Measurements from ENCODE around the gene KCNH6. TPM values are rescaled to one million over a fixed set of nuclear protein-coding genes. Genes with fewer than 3 reads are reported as not detected.
A peak's percentile ranks its signal among the peaks of the same experiment; 100 is the strongest.

Gene KCNH6
- polyA plus RNA-seq, 3 donors: 1.7 to 2.7 (median 2.3) TPM

DNA sequence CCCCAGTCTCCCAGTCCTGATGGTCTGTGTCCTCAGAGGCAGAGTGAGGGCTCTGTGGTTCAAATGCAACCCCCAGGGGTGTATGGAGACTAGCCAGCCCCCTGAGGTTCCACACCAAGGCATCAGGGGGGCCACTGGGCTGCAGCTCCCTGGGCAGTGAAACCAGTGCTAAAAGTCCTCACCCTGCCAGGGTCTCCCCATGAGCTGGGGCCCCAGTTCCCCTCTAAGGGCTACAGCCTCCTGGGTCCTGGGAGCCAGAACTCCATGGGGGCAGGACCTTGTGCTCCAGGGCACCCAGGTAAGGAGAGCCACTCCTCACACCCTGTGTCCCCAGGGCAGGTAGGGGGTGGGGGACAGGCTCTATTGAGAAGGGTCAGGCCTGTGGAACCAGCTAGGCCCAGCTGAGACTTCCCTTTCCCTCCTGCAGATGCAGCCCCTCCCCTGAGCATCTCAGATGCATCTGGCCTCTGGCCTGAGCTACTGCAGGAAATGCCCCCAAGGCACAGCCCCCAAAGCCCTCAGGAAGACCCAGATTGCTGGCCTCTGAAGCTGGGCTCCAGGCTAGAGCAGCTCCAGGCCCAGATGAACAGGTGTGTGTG, 20.8 kb downstream of the KCNH6 start:
- no peak for DNase-seq (ENCODE audit: extremely low read depth in 1 of 11, low read depth in 9 of 11, low spot score in 4 of 11)

DNA sequence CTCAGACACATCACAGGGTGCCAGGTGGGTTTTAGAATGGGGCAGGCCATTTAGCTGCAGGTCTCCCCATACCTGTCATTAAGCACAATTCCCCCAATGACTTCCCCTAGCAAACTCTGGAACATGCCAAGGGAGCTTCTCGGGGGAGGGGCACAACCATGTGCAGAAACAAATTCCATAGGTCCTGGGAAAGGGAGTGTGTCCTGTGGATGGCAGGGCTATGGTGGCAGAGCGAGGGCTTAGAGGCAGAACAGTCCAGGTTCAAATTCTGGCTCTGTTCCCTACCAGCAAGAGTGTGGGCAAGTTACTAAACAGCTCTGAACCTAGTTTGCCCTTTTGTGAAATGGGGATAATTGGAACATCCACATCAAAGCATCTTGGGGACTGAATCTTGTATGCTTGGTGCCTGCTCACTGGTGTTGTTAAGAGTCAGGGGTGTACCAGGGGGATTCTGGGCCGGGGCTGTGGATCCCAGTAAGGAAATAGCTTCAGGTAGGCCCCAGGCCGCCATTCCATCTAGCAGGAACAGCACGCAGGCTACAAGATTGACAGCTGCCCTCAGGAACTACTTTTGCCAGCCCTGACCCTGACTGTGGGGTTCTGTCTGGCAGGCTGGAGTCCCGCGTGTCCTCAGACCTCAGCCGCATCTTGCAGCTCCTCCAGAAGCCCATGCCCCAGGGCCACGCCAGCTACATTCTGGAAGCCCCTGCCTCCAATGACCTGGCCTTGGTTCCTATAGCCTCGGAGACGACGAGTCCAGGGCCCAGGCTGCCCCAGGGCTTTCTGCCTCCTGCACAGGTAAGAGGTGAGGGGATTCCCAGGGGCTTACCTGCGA, 21.5 kb downstream of the KCNH6 start:
- no peak for DNase-seq (ENCODE audit: extremely low read depth in 1 of 11, low read depth in 9 of 11, low spot score in 4 of 11)

DNA sequence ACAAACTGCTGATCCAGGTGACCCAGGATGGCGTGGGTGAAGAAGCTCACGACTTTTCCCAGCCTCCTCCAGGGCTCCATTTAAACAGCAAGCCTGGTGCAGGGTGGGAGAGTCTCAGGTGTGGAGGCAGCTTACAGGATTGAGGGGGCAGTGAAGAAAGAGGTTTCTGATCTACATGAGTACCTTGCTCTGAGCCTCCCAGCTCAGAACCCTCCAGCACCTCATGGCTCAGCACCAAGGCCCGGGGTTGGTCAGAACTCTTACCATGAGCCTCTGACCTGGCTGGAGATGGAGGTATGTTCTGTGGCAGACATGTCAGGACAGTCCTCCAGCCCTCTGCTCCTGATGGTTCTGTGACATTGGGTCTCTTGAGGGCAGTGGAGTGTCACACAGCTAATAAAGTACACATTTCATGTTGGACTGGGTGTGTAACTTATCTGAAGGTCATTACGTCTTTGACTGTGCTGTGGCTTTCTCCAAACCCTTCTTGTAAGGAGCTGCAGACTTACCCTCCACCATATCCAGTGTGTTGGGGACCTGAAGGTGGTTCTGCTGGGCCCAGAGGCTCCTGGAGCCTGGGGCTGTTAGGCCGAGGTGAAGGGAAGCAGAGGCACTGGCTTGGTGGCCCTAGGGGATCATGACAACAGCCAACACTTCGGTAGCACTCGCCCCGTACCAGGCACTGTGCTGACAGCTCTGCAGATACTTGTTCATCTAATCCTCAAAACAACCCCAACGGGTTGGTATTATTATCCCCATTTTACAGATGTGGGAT, 23.3 kb downstream of the KCNH6 start:
- no peak for DNase-seq (ENCODE audit: extremely low read depth in 1 of 11, low read depth in 9 of 11, low spot score in 4 of 11)

DNA sequence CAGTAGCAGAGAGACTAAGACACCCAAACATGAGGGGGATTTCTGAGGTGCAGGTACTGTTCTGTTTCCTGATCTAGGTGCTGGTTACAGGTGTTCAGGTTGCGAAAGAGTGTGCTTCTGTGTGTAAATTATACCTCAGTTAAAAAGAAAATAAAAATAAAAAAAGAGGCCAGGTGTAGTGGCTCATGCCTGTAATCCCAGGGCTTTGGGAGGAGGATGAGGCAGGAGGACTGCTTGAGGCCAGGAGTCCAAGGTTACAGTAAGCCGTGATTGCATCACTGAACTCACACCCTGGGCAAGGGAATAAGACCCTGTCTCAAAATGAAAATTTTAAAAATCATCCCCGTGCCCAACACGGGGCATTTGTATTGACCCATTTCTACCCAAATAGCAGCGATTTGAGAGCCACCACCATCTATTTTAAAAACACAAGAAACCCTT, 23.9 kb downstream of the KCNH6 start:
- no peak for DNase-seq (ENCODE audit: extremely low read depth in 1 of 11, low read depth in 9 of 11, low spot score in 4 of 11)

DNA sequence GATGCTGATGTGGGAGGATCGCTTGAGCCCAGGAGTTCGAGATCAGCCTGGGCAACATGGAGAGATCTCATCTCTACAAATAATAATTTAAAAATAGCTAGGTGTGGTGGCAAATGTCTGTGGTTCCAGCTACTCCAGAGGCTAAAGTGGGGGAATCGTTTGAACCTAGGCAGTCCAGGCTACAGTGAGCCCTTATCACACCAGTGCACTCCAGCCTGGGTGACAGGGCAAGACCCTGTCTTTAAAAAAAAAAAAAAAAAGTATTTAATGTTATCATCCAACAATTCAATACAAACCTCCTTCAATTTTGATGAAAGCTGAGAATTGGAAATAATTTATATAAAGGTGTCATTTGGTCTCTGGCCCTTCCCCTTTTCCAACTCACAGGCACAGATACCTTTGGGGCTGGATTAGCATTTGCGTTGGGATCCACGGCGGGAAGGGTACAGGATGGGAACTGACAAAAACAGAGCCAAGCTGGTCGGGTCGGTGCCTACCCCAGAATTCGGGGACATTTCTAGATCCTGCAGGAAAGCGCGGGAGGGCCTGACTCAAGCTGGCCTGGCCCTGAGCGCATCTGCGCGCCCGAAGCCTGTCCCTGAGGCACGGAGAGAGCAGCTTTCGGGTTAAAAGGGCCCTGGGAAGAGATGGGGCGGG, 26.3 kb downstream of the KCNH6 start:
- peak in 1 of 11 donors; percentile 13 for DNase-seq (ENCODE audit: extremely low read depth in 1 of 11, low read depth in 9 of 11, low spot score in 4 of 11)

DNA sequence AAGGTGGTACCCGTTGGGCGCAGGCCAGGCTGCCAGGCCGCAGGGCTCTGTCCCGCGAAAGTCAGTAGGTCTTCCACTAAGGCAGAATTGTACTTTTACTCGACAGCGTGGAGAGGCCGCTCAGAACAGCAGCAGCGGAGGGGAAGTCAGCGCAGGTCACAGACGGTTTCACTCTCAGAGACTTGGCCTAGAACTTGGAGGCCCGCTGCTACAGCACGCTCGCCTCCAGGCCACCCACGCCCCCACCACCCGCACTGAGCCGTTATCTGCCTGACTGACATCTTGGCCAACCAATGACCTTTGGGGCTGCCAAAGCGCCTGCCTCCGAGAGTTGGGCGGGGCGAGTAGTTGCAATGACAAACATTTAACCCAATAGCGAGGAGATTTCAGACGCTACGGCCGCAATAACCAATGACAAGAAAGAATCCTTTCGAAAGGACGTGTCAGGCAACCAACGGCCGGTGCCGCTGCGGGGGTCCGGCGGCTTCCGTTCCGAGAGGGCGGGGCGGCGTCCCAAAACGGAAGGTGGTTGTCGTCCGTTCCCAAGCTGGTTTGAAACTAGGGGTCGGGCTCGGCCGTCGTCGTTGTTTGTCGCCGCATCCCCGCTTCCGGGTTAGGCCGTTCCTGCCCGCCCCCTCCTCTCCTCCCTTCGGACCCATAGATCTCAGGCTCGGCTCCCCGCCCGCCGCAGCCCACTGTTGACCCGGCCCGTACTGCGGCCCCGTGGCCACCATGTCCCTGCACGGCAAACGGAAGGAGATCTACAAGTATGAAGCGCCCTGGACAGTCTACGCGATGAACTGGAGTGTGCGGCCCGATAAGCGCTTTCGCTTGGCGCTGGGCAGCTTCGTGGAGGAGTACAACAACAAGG, 27.0 kb downstream of the KCNH6 start, which contains the start of gene DCAF7:
DCAF7 (plus strand) TSS at position 532 of the 871 bp plus-strand sequence; CDS start at position 733, 201 bp downstream.
- DNase-seq (ENCODE audit: extremely low read depth in 1 of 11, low read depth in 9 of 11, low spot score in 4 of 11): peak; percentile 99 to 100 (median 100)

DNA sequence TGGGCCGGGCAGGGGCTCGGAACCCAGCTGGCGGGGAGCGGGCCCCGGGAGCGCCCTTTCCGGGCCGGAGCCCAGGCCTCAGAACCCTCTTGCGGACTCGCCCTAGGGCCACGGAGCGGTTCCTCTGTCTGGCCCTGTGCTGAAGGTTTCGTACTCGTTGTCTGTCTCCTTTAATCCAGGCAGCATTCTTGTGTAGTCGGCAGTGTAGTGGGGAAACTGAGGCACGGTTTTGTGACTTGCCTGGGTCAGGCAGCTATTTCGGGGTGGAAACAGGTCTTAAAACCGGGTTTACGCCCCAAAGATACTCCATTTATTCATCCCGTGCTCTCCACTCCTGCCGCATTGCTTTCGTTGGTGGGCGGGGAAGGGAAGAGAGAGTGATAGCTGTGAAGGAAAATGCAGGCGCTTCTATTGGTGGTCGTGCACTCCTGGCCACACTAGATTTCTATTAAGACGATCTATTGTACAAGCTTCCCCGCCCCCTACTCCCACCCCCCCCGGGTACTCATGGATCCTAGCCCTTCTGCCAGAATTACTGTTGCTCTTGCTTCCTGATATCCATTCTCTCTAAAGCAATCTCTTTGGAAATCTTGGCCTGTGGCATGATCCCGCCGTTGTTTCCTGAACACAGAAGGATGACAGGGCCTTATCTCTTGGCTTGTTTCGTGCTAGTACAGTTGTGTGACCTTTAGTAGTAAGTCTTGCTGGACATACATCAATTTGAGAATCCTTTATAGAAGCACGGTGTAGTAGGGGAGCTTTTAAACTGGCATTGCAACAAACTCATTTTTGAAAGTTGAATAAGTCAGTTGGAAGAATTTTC, 27.9 kb downstream of the KCNH6 start:
- peak in 8 of 11 donors; percentile 19 to 46 (median 35) for DNase-seq (ENCODE audit: extremely low read depth in 1 of 11, low read depth in 9 of 11, low spot score in 4 of 11)

DNA sequence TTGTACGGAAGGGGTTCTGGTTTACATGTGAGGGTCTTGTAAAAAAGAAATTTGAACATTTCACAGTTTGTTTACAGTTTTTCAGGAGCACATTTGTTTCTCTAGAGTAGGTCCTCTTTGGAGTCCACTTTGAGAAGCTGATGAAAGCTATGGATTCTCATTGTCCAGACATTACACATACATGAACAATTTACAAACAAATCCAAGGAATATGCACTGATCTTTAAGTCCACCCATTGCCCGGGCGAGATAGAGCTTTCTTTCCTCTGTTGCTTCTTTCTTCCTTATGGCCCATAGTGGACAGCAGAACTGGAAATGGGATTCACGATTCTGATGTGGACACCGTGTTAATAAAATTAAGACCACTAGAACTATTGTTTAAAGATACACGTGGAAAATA, 29.1 kb downstream of the KCNH6 start:
- no peak for DNase-seq (ENCODE audit: extremely low read depth in 1 of 11, low read depth in 9 of 11, low spot score in 4 of 11)

DNA sequence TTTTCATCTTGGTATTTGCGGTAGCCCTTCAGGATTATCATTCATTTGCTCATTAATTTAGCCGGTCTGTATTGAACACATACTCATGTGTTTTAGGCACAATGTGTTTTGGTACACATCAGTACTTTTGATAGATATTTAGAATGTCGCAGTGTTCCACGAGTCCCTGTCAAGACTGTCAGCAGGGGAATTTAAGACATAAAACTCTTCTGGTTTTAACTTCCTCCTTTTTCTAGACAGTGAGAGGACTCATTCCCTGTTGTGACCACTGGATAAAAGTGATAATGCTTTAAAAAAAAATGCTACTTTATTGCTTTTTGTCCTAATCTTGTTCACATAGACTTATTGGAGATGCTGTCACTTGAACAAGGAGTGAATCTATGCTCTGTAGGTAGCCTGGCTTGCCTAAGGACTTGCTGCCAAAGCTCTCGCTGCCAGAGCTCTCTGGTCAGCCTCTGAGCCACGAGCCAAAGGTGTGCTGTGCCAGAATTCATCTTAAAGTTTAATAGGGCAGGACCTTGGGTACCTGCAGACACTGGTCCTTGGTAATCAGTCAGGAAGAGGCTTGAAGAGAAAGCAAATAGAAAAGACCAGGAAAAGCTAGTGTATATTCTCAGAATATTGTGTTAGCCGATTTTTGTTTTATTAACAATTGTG, 32.5 kb downstream of the KCNH6 start:
- no peak for DNase-seq (ENCODE audit: extremely low read depth in 1 of 11, low read depth in 9 of 11, low spot score in 4 of 11)

DNA sequence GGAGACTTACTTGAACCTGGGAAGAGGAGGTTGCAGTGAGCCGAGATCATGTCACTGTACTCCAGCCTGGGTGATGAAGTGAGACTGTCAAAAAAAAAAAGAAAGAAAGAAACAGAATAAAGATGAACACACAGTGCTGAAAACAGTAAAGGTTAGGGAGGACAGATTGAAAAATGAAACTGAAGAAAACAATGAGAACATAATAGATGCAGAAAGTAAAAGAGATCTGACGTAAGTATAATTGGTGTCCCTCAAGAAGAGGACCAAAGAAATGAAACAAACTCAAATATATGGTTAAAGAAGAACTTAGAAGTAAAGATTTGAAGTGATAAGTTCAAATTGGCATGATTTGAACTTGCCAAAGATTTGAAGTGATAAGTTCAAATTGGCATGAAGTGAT, 34.3 kb downstream of the KCNH6 start:
- DNase-seq (ENCODE audit: extremely low read depth in 1 of 11, low read depth in 9 of 11, low spot score in 4 of 11): no peak

DNA sequence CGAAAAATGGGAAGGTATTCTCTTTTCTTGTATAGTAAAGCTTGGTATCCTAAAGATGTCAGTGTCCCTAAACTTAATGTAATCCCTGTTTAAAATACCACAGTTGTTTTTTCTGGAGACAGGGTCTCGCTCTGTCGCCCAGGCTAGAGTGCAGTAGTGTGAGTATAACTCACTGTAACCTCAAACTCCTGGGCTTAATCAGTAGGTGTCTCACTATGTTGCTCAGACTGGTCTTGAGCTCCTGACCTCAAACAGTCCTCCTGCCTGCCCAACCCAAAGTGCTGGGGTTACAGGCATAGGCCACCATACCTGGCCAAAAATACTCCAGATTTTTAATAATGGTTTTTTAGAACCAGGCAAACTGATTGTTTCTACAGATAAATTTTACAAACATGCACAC, 35.3 kb downstream of the KCNH6 start:
- no peak for DNase-seq (ENCODE audit: extremely low read depth in 1 of 11, low read depth in 9 of 11, low spot score in 4 of 11)

DNA sequence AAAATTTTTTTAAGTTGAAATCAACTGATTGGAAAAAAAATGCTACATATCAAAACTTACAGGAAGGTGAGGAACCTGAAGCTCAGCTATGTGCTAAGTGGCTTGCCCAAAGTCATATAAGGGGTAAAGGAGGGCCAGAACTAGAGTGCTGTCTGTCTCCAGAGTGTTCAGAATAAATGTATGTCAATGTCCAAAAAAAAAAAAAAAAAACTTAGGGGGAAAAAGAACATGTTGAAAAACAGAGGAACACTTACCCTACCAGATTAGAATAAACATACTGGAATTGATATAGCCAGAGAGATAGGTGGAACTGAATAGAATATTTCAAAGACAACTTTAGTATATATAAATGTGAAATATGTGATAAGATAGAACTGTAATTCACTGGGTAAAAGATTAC, 38.7 kb downstream of the KCNH6 start:
- DNase-seq (ENCODE audit: extremely low read depth in 1 of 11, low read depth in 9 of 11, low spot score in 4 of 11): no peak

DNA sequence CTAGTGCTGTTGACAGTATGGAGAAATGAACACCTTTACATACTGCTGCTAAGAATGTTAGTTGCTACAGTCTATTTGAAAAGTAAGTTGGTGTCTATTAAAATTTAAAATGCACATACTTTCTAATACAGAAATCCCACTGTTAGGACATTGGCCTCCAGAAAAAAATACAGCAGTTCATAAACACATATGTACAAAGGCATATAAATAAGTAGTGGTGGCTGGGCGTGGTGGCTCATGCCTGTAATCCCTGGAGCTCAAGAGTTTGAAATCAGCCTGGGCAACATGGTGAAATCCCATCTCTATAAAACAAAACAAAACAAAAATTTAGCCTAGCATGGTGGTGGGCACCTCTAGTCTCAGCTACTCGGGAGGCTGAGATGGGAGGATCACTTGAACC, 40.2 kb downstream of the KCNH6 start:
- DNase-seq (ENCODE audit: extremely low read depth in 1 of 11, low read depth in 9 of 11, low spot score in 4 of 11): no peak

DNA sequence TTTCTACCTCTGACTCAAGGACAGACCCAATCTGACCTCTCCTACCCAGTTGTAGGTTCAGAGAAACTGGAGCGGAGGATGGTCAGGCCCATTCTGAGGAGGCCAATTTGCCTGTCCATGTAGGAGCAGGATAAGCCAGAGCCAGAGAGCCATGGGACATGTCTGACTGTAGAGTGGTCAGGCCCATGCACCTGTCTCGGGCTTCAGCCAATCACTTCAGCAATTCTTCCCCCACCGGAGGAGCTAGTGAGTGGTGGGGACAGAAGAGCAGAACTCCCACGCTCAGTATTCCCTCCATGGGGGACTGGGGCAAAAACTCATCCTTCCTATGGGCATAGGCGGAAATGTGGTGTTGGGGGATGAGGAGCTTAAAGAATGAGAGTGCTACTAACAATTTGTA, 41.4 kb downstream of the KCNH6 start:
- no peak for DNase-seq (ENCODE audit: extremely low read depth in 1 of 11, low read depth in 9 of 11, low spot score in 4 of 11)

DNA sequence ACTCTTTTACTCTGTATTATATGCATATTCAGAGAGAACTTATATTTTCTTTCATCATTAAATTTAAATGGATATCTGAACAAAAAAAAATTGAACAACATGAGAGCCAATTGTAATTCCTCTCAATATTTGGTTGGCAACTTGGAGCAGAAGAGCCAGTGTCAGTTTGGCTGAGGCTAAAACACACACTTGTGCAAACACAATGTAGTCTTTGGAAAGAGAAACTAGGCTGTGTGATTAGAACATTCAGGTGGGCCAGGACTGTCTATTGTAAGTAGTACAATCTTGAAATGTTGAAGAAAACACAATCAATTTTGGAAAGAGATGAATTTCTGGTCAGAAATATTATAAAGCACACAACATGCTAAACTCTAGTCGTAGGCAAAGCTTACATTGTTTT, 44.1 kb downstream of the KCNH6 start:
- no peak for DNase-seq (ENCODE audit: extremely low read depth in 1 of 11, low read depth in 9 of 11, low spot score in 4 of 11)

DNA sequence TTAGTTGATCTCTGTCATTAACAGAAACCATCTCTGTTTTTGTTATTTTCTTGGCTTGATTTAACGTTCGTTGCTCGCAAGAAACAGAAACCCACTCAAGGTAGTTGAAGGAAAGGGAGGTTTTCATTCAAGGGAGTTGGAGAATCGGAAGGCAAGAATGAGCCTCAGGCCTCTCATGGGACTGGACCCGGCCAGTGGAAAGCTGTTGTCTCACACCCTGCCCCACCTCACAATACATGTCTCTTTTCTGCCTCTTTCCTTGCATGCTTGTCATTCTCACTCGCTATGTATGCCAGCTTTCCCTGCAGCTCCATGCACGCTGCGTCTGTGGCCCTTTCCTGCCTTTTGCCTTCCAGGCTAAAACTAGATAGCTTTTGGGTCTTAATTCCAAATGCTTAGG, 45.4 kb downstream of the KCNH6 start:
- DNase-seq (ENCODE audit: extremely low read depth in 1 of 11, low read depth in 9 of 11, low spot score in 4 of 11): no peak

DNA sequence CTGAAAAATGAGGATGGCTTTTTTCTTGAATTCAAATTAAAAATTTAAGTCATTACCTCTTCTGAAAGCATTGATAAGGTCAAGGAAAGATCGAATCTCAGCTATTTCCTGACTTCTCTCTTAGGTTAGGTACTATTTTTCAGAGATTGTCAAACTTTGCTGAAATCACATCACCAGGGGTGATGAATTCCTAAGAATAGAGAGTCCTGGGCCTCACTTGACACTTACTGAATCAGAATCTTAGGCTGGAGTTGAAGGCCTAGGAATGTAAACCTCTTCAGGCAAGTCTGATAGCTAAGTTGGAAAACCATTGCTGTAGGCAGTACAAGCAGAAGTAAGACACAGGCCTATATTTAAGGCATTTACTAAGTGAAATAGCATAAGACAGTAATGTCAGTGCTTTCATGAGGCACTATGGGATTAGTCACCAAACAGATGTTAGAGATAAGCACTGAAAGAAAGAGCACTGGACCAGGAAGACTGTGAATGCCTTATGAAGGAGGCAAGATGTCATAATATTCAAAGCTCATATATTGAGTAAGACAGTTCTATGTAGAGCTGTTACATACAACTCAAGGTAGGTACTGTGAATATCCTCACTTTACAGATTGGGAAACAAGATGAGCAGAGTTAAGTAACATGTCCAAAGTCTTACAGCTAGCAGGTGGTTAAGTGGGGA, 48.6 kb downstream of the KCNH6 start:
- no peak for DNase-seq (ENCODE audit: extremely low read depth in 1 of 11, low read depth in 9 of 11, low spot score in 4 of 11)

Measured in renal cortex interstitium (tissue), 11 donors.